ENCODE data around the gene HSF4.

Gene HSF4

GRCh38 chr16:67145746-67146145 is 18.8 kb upstream of the HSF4 start:
- H3K27me3 ChIP-seq (ENCODE audit: insufficient read depth, poor library complexity, severe bottlenecking) = peaks cover 5% of the 10 kb centered on the region
- DNase-seq (ENCODE audit: low read depth in 1 of 2, low spot score in 1 of 2) = no peak
- H3K27ac ChIP-seq (replicated peaks) = no peak overlapping the region
- no peak overlapping the region for H3K4me3 ChIP-seq (replicated peaks; ENCODE audit: insufficient read depth, low read length)
- no peak for TF ChIP-seq POLR2AphosphoS5 (IDR thresholded peaks at IDR 0.05; ENCODE audit: low read depth)
- TF ChIP-seq SPI1 (IDR thresholded peaks at IDR 0.05; ENCODE audit: borderline replicate concordance, low read depth) = no peak
- TF ChIP-seq GABPA (IDR thresholded peaks at IDR 0.05; ENCODE audit: low read depth) = no peak
- no peak for TF ChIP-seq CTCF (IDR thresholded peaks at IDR 0.05; ENCODE audit: insufficient read depth, low read length)
- TF ChIP-seq REST (IDR thresholded peaks at IDR 0.05; ENCODE audit: insufficient replicate concordance, low read depth) = no peak

- DNase-seq (ENCODE audit: low read depth in 1 of 2, low spot score in 1 of 2) = no peak
- TF ChIP-seq GABPA (IDR thresholded peaks at IDR 0.05; ENCODE audit: low read depth) = no peak
- no peak for TF ChIP-seq CTCF (IDR thresholded peaks at IDR 0.05; ENCODE audit: insufficient read depth, low read length)
- no peak for TF ChIP-seq REST (IDR thresholded peaks at IDR 0.05; ENCODE audit: insufficient replicate concordance, low read depth)
- TF ChIP-seq POLR2AphosphoS5 (IDR thresholded peaks at IDR 0.05; ENCODE audit: low read depth) = no peak
- H3K27me3 ChIP-seq (ENCODE audit: insufficient read depth, poor library complexity, severe bottlenecking) = peaks cover 14% of the 10 kb centered on the region
- no peak overlapping the region for H3K27ac ChIP-seq (replicated peaks)
- H3K4me3 ChIP-seq (replicated peaks; ENCODE audit: insufficient read depth, low read length) = no peak overlapping the region
Observed at GRCh38 chr16:67146523-67147357, 17.8 kb upstream of the HSF4 start.

- no peak overlapping the region for H3K4me3 ChIP-seq (replicated peaks; ENCODE audit: insufficient read depth, low read length)
- no peak overlapping the region for H3K27ac ChIP-seq (replicated peaks)
- DNase-seq (ENCODE audit: low read depth in 1 of 2, low spot score in 1 of 2) = no peak
- TF ChIP-seq POLR2AphosphoS5 (IDR thresholded peaks at IDR 0.05; ENCODE audit: low read depth) (no peak), REST (IDR thresholded peaks at IDR 0.05; ENCODE audit: insufficient replicate concordance, low read depth) (no peak), CTCF (IDR thresholded peaks at IDR 0.05; ENCODE audit: insufficient read depth, low read length) (no peak), GABPA (IDR thresholded peaks at IDR 0.05; ENCODE audit: low read depth) (no peak), SPI1 (IDR thresholded peaks at IDR 0.05; ENCODE audit: borderline replicate concordance, low read depth) (no peak)
- peaks cover 14% of the 10 kb centered on the region for H3K27me3 ChIP-seq (ENCODE audit: insufficient read depth, poor library complexity, severe bottlenecking)
Observed at GRCh38 chr16:67147437-67148140, 17.0 kb upstream of the HSF4 start.
